HG03159 (cell line): ENCODE measurements around the gene ANKK1.
A peak's percentile ranks its signal among the peaks of the same experiment; 100 is the strongest.

ENCODE experiments used
- ATAC-seq: cut with Tn5 transposase; IDR thresholded peaks from one replicate; pipeline ENCODE4 v1.9.1; 2021; ENCODE audit warnings: mild to moderate bottlenecking, moderate library complexity; ENCODE audit not compliant: unreplicated experiment

The ANKK1 gene

GRCh38 chr11:113387605-113388211, at the start of gene ANKK1:
TSS of gene ANKK1 (plus strand) at chr11:113387779. CDS start at chr11:113387885, 106 bp downstream.
- ATAC-seq, result no peak

GRCh38 chr11:113338730-113339129, 48.8 kb upstream of the ANKK1 start:
- no peak for ATAC-seq

GRCh38 chr11:113339929-113340589, 47.5 kb upstream of the ANKK1 start:
- no peak for ATAC-seq

GRCh38 chr11:113341388-113342165, 46.0 kb upstream of the ANKK1 start:
- no peak for ATAC-seq

- ATAC-seq, result no peak
These were observed 41.6 kb upstream of the ANKK1 start for GRCh38 chr11:113345978-113346377.

- no peak for ATAC-seq
These were observed 38.1 kb upstream of the ANKK1 start for GRCh38 chr11:113349528-113349927.

GRCh38 chr11:113350336-113351067, 37.1 kb upstream of the ANKK1 start:
- ATAC-seq, result no peak

GRCh38 chr11:113351068-113351450, 36.5 kb upstream of the ANKK1 start:
- no peak for ATAC-seq

GRCh38 chr11:113351480-113351879, 36.1 kb upstream of the ANKK1 start:
- ATAC-seq, result no peak

GRCh38 chr11:113356203-113356602, 31.4 kb upstream of the ANKK1 start:
- no peak for ATAC-seq

GRCh38 chr11:113363406-113363805, 24.2 kb upstream of the ANKK1 start:
- no peak for ATAC-seq

GRCh38 chr11:113363996-113364641, 23.5 kb upstream of the ANKK1 start:
- no peak for ATAC-seq

- ATAC-seq, result no peak
These were observed 21.7 kb upstream of the ANKK1 start for GRCh38 chr11:113365895-113366294.

- ATAC-seq, result no peak
These were observed 18.2 kb upstream of the ANKK1 start for GRCh38 chr11:113369411-113369810.

GRCh38 chr11:113370634-113371033, 16.9 kb upstream of the ANKK1 start:
- no peak for ATAC-seq

GRCh38 chr11:113372309-113372708, 15.3 kb upstream of the ANKK1 start:
- no peak for ATAC-seq

- no peak for ATAC-seq
These were observed 14.3 kb upstream of the ANKK1 start for GRCh38 chr11:113373306-113373705.

GRCh38 chr11:113373981-113374560, 13.5 kb upstream of the ANKK1 start:
- no peak for ATAC-seq

GRCh38 chr11:113375402-113375801, 12.2 kb upstream of the ANKK1 start:
- no peak for ATAC-seq

GRCh38 chr11:113376156-113376555, 11.4 kb upstream of the ANKK1 start:
- peak; percentile 78 for ATAC-seq
